Stimulated activated naive CD8-positive, alpha-beta T cell treated with anti-CD3 and anti-CD28 coated beads, Interleukin-15, amount 100 ng/mL, for 72 hours (primary cell): ENCODE measurements around the gene CALML3.
A peak's percentile ranks its signal among the peaks of the same experiment; 100 is the strongest.
"Not testable (repeated sequence)": the region's sequence is repeated elsewhere in the genome, so short reads cannot be mapped to it uniquely, and the experiment has no call there.

Source experiments
- ATAC-seq: fragments of 150-1000 bp; cut with Tn5 transposase; 2 replicates; pipeline ENCODE4 v1.10.0; 2021; ENCODE audit warnings: mild to moderate bottlenecking, moderate library complexity
- DNase-seq, 2 donors: peaks; one replicate each; pipeline ENCODE4 v3.0.0; 2021 to 2022
- H3K27ac Mint-ChIP-seq, 2 donors: one replicate each; pipeline ENCODE4 v1.8.0; 2022; ENCODE audit warnings: mild to moderate bottlenecking in 2 of 2, mixed read lengths in 2 of 2, moderate library complexity in 2 of 2
- H3K27me3 Mint-ChIP-seq: one replicate; pipeline ENCODE4 v1.8.0; 2022; ENCODE audit warnings: mixed read lengths
- H3K4me1 Mint-ChIP-seq: one replicate; pipeline ENCODE4 v1.8.0; 2022; ENCODE audit warnings: mild to moderate bottlenecking, mixed read lengths
- H3K4me3 Mint-ChIP-seq, 2 donors: one replicate each; pipeline ENCODE4 v1.8.0; 2022; ENCODE audit warnings: mild to moderate bottlenecking in 2 of 2, mixed read lengths in 2 of 2, moderate library complexity in 1 of 2
- H3K9me3 Mint-ChIP-seq, 2 donors: one replicate each; pipeline ENCODE4 v1.8.0; 2022; ENCODE audit warnings: mixed read lengths in 2 of 2

CALML3 gene

DNA sequence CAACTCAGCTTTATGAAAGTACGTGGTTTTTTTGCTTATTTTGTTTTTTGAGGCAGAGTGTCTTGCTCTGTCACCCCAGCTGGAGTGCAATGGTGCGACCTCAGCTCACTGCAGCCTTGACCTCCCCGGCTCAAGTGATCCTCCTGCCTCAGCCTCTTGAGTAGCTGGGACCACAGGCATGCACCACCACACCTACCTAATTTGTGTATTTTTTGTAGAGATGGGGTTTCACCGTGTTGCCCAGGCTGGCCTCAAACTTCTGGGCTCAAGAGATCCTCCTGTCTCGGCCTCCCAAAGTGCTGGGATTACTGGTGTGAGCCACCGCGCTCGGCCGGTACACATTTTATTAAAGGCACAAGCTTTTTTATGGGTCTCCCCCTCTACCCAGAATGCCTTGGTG lies 34.3 kb downstream of the CALML3 start:
- H3K4me3 Mint-ChIP-seq, H3K27ac Mint-ChIP-seq, H3K9me3 Mint-ChIP-seq, DNase-seq, ATAC-seq, H3K4me1 Mint-ChIP-seq, H3K27me3 Mint-ChIP-seq: not testable (repeated sequence)

DNA sequence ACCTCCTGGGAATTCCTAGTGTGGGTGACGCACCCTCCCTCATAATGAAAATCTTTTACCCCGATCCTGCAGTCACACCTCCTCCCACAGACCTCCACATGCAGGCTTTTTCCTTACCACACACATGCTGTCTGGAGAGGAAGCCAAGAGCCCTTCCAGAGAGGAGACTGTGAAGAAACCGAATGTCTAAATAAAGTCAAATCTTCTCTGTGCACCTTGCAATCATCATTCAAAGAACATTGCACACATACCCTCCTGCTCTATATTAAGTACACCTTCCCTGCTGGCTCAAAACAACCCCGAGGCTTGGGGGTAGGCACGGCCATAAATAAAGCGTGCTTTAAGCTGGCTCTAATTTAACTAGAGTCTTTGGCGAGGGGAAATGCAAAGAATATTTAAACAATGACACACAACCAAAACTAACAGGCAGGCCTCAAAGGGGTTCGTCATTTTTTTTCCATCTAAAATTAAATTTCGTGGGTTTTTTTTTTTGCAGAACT lies 34.9 kb downstream of the CALML3 start:
- H3K4me1 Mint-ChIP-seq = peaks cover 16% of the 10 kb centered on the region
- ATAC-seq (no peak), DNase-seq (no peak)
- no peak overlapping the region for H3K4me3 Mint-ChIP-seq
- H3K27me3 Mint-ChIP-seq = peaks cover 9% of the 10 kb centered on the region
- no peaks in the 10 kb centered on the region for H3K9me3 Mint-ChIP-seq
- no peak overlapping the region for H3K27ac Mint-ChIP-seq

GRCh38 chr10:5560142-5560816 lies 35.5 kb downstream of the CALML3 start:
- Mint-ChIP-seq H3K4me1 (peaks cover 22% of the 10 kb centered on the region), H3K27ac (no peak overlapping the region), H3K4me3 (no peak overlapping the region), H3K27me3 (peaks cover 15% of the 10 kb centered on the region), H3K9me3 (no peaks in the 10 kb centered on the region)
- ATAC-seq (no peak), DNase-seq (peak in 1 of 2 donors; percentile 2)

- peaks cover 23% of the 10 kb centered on the region for H3K4me1 Mint-ChIP-seq
- H3K27ac Mint-ChIP-seq = no peak overlapping the region
These were observed 36.3 kb downstream of the CALML3 start for GRCh38 chr10:5560817-5561703.

GRCh38 chr10:5561704-5562645 lies 37.2 kb downstream of the CALML3 start:
- no peak overlapping the region for H3K27ac Mint-ChIP-seq
- H3K9me3 Mint-ChIP-seq = no peaks in the 10 kb centered on the region
- DNase-seq (no peak), ATAC-seq (peak; percentile 18)
- H3K4me1 Mint-ChIP-seq = peaks cover 23% of the 10 kb centered on the region
- peaks cover 15% of the 10 kb centered on the region for H3K27me3 Mint-ChIP-seq
- H3K4me3 Mint-ChIP-seq = no peak overlapping the region

More at GRCh38 chr10:5560817-5561703, 36.3 kb downstream of the CALML3 start:
- peaks cover 15% of the 10 kb centered on the region for H3K27me3 Mint-ChIP-seq
- H3K4me3 Mint-ChIP-seq = no peak overlapping the region
- DNase-seq (no peak), ATAC-seq (no peak)
- no peaks in the 10 kb centered on the region for H3K9me3 Mint-ChIP-seq

- no peak for DNase-seq
- Mint-ChIP-seq H3K4me1 (peaks cover 23% of the 10 kb centered on the region), H3K27me3 (peaks cover 15% of the 10 kb centered on the region), H3K9me3 (no peaks in the 10 kb centered on the region), H3K4me3 (no peak overlapping the region), H3K27ac (no peak overlapping the region)
- ATAC-seq = no peak
These were observed 38.7 kb downstream of the CALML3 start for GRCh38 chr10:5563321-5563961.

DNA sequence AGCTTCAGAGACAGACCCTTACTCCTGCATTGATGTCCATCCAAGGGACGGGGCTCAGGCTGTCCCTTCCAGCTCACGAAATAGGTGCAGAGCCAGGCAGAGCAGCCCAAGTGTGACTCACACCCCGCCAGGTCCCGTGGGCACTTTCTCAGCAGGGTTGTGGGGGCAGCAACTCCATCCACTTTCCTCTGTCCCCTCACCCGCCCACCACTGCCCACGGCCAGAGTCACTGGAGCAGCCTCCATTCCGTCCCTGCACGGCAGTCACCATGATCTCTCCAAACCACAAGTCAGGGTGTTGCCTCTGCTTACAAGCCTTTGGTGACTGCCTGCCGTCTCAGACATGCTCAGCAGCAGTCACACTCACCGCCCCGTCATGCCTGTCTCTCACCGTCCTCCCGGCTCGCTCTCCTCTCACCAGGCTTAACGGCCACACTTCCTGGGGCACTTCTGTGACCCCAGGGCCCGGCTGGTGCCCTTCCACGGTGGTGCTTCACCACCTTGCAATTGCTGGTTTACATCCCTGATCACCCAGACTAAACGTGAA lies 39.3 kb downstream of the CALML3 start:
- peak; percentile 67 for ATAC-seq
- DNase-seq = peak in 1 of 2 donors; percentile 28
- peak overlapping the region; percentile 43 to 58 for H3K4me3 Mint-ChIP-seq
- no peaks in the 10 kb centered on the region for H3K9me3 Mint-ChIP-seq
- peak overlapping the region; percentile 75 to 87 for H3K27ac Mint-ChIP-seq
- peaks cover 23% of the 10 kb centered on the region for H3K4me1 Mint-ChIP-seq
- H3K27me3 Mint-ChIP-seq = peaks cover 15% of the 10 kb centered on the region

GRCh38 chr10:5564537-5565204 lies 39.9 kb downstream of the CALML3 start:
- Mint-ChIP-seq H3K4me1 (peaks cover 23% of the 10 kb centered on the region), H3K27me3 (peaks cover 15% of the 10 kb centered on the region), H3K4me3 (peak overlapping the region; percentile 43 to 58), H3K27ac (peak overlapping the region; percentile 75 to 87), H3K9me3 (no peaks in the 10 kb centered on the region)
- ATAC-seq (peak; percentile 49), DNase-seq (no peak)

DNA sequence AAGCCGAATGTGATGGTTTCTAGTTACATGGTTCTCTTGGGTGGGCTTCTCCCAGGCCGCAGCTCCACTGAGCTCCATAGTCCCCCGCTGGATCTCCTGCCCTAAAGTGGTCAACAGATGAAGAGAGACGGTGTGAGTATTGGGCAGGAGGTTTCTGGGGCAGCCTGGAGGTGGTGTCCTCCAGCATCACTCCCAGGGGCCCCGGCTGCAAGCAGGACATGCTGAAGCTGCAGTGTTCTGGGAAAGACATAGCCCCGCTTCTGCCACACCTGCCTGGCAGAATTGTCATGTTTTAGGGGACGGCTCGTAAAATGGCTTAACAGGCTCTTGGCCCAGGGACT lies 40.4 kb downstream of the CALML3 start:
- Mint-ChIP-seq H3K27me3 (peaks cover 15% of the 10 kb centered on the region), H3K9me3 (no peaks in the 10 kb centered on the region), H3K4me1 (peaks cover 19% of the 10 kb centered on the region), H3K4me3 (no peak overlapping the region), H3K27ac (no peak overlapping the region)
- DNase-seq (no peak), ATAC-seq (no peak)

DNA sequence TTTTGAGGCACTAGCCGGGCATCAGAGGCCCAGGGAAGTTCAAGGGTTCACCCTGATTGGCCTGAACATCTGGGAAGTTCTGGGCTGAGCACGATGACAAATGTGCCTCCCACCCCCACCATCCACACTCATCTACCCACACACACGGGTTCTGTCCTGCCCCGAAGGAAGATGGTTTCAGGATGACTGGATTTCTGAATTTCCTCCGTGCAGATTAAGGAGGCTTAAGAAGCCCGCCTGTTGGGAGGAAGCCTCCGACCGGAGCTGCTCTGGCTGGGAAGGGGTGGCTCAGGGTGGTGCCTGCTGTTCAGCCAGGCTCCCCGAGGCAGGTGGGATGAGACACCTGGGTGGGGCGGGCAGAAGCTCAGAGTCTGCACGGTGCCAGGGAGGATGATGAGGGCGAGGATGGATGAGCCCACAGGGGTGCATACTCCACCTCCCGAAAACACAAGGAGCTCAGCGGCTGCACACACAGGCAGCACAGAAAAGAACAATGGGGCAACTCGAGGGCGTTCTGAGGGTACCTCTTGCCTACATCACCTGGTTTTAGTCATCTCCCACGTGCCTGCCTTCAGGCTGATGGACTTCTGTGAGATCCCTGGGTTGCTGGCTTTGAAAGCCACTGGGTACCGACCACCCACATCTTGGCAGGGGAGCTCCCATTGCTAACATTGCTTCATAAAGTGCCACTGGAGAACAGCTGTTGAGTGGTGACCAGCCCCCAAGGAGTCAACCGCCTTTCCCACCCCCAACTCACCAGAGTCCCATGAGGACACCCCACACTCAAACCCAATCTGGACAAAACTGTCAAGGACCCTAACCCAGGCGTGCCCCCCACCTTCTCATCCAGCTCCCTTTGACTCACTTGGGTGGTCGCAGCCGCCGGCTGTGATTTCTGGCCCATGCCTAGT lies 41.2 kb downstream of the CALML3 start:
- ATAC-seq (no peak), DNase-seq (no peak)
- peak overlapping the region in 1 of 2 donors; percentile 9 for H3K4me3 Mint-ChIP-seq
- peaks cover 15% of the 10 kb centered on the region for H3K27me3 Mint-ChIP-seq
- H3K27ac Mint-ChIP-seq = peak overlapping the region; percentile 22 to 32
- no peaks in the 10 kb centered on the region for H3K9me3 Mint-ChIP-seq
- H3K4me1 Mint-ChIP-seq = peaks cover 17% of the 10 kb centered on the region

DNA sequence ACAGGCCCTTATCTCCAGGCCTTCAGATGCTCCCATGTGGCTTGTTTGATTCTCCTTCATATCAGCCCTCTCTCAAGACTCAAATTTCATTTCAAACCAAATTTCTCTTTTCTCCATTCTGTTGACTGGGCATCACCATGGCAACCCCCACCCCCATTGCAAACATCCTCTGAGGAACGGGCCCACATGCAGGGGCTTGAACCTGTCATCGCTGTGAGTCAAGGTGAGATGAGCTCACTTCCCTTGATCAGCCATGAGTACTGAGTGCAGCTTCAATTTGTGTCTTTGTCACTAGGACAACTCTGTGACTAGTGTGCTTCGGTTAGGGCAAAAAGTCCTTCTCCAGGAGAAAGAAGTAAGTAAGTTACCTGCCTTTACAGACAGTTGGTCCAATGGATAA lies 41.9 kb downstream of the CALML3 start:
- peaks cover 17% of the 10 kb centered on the region for H3K4me1 Mint-ChIP-seq
- H3K27ac Mint-ChIP-seq = peak overlapping the region in 1 of 2 donors; percentile 22
- H3K9me3 Mint-ChIP-seq = no peaks in the 10 kb centered on the region
- ATAC-seq = no peak
- DNase-seq = no peak
- H3K4me3 Mint-ChIP-seq = peak overlapping the region in 1 of 2 donors; percentile 9
- peaks cover 15% of the 10 kb centered on the region for H3K27me3 Mint-ChIP-seq

DNA sequence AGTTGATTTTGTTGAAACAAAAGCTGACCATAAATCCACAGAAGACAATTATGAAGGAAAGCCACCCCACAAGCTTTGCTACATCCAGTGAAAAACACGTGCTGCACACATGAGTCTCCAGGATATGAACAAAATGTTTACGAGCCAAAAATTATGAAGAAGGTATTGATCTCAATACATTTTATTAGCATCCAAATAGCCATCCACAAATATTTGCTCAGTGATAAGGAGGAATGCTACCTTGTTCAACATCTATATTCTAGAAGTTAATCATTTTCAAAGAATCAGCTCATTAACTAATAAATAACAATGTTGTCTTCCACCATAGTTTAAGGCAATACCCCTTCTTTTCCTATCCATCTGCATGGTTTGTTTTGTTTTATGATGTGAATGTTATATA lies 42.7 kb downstream of the CALML3 start:
- H3K27ac Mint-ChIP-seq = no peak overlapping the region
- no peak for DNase-seq
- H3K4me3 Mint-ChIP-seq = no peak overlapping the region
- peaks cover 17% of the 10 kb centered on the region for H3K4me1 Mint-ChIP-seq
- H3K27me3 Mint-ChIP-seq = peaks cover 15% of the 10 kb centered on the region
- ATAC-seq = no peak
- no peaks in the 10 kb centered on the region for H3K9me3 Mint-ChIP-seq

DNA sequence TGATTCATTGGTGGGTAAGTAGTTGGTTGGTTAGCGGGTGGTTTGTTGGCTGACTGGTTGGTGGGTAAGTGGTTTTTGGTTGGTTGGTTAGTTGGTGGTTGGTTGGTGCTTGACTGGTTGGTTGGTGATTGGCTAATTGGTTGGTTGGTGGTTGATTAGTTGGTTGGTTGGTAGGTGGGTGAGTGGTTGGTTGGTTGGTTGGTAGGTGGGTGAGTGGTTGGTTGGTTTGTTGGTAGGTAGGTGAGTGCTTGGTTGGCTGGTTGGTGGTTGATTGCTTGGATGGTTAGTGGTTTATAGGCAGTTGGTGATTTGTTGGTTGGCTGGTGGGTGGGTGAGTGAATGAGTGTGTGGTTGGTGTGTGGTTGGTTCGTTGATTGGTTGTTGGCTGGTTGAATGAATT lies 44.2 kb downstream of the CALML3 start:
- DNase-seq (no peak), ATAC-seq (no peak)
- Mint-ChIP-seq H3K9me3 (no peaks in the 10 kb centered on the region), H3K4me3 (no peak overlapping the region), H3K27ac (no peak overlapping the region), H3K27me3 (peaks cover 13% of the 10 kb centered on the region), H3K4me1 (peaks cover 14% of the 10 kb centered on the region)
